HG03066 (cell line): Measurements from ENCODE around the gene CDC6.
A peak's percentile ranks its signal among the peaks of the same experiment; 100 is the strongest.

Experiments used
- ATAC-seq: cut with Tn5 transposase; IDR thresholded peaks from one replicate; pipeline ENCODE4 v1.9.1; 2021; ENCODE audit warnings: low read depth; ENCODE audit not compliant: unreplicated experiment

Gene CDC6

DNA sequence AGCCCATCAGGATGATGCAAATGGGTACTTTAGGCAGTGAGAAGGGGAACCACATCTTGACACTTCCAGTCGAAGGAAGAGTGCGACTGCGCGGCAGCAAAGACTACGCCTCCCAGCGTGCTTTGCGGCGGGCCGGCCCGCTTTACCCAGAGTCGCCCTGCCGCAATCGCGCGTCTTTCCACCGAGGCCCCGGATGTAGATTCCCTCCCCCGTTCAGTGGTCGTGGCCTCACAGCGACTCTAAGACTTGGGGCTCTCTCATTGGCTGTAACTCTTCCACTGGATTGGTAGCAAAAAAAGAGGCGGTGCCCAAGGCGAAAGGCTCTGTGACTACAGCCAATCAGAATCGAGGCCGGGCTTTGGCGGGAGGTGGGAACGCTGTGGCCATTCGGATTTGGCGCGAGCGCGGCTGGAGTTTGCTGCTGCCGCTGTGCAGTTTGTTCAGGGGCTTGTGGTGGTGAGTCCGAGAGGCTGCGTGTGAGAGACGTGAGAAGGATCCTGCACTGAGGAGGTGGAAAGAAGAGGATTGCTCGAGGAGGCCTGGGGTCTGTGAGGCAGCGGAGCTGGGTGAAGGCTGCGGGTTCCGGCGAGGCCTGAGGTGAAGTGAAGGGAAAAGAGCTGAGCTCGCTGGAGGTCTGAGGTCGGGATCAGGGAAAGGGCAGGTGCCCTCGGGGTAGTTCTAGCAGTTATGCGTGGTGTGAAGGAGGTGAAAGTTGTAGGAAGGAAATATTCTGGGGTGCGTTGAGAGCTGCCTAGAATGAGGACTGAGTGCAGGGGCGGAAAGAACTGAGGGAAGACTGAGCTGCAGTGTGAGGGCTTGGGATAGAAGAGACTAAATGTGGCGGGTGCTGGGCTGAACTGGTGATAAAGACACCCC lies at the start of gene CDC6:
Gene CDC6, plus strand, starts transcription at position 386 of the 876 bp plus-strand sequence. CDS start 1,542 bp downstream, outside the sequence.
- ATAC-seq: peak; percentile 93

DNA sequence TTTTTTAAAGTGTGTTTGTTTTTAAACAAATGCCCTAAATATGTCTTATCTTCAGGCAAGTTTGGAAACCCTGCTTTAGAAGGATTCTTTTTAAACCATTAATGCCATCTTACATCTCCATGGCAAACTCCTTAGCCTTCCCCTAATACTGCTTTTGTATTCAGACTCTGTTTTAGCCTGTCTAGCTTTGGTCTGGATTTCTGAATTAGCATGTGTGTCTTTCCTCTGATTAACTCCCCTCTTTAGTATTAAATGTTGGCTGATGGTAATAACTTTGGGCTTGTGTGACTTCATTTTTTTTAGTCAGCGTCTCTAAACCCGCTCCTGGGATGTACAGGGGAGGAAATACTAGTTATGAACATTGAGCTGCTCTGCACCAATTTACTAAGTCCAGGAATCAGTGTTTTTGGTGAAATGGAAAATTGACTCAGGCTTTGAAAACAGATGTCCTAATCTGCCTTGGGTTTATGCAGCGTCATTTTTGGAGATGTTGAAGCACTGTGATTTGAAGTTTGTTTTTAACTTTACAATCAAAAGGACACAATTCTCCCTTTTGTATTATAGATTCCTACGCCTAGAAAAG lies 46.3 kb upstream of the CDC6 start:
- ATAC-seq: no peak

GRCh38 chr17:40242774-40243173 lies 44.9 kb upstream of the CDC6 start:
- no peak for ATAC-seq

- no peak for ATAC-seq
Observed at GRCh38 chr17:40243761-40244160, 43.9 kb upstream of the CDC6 start.

DNA sequence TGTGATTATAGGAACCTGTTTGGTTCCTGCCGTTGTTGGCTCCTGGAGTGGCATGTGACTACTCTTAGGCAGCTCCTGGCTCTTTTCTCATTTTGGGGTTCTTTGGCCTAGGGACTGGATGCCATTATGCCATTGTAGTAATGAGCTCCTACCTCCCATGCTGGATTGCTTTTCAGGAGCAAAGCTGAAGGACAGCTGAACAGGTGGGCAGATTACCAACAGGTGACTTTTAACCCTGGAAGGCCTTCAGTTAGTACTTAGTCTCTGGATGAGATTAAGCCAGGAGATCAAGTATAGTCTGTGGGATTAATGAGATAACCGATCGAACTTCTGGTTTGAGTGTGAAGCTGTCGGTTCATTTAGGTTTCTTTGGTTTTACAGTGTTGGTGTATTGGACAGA lies 43.4 kb upstream of the CDC6 start:
- no peak for ATAC-seq

GRCh38 chr17:40247926-40248495 lies 39.7 kb upstream of the CDC6 start:
- ATAC-seq: no peak

- no peak for ATAC-seq
Observed at GRCh38 chr17:40248507-40248906, 39.2 kb upstream of the CDC6 start.

GRCh38 chr17:40251576-40251975 lies 36.1 kb upstream of the CDC6 start:
- no peak for ATAC-seq

DNA sequence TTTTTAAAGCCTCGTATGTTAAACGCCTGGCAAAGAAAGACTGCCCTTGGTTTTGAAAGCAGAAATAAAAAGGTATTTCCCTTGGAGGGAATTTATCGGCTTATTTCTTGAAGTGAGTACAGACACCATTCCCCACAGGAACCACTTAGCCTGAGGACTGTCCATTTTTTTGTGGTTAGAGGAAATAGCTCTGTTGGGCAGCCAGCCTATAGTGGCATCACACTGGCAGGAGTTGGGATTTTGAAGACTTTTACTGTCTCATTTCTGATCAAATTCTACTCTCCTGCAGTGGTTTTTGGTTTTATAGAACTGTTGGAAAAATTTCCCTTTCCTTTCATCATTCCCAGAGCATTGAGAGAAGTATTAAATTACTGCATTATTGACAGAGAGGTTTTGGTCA lies 34.1 kb upstream of the CDC6 start:
- ATAC-seq: no peak

DNA sequence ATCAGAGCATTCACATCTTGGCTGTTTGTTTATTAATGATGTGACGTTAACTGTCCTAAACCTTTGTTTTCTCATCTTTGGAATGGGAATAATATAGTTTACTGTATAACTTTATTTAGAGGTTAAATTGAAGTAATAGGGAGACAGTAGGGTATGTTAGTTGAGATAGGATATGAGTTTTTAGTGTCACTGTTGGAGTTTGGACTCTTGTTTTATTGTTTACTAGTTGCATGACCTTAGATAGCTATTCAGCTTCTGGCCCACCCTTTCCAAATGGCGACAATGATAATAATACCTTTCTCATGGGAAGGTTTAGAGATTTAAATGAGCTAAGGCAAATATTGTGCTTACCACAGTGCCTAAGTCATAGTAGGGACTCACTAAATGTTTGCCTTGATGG lies 28.2 kb upstream of the CDC6 start:
- no peak for ATAC-seq

- ATAC-seq: no peak
Observed at GRCh38 chr17:40260528-40260927, 27.2 kb upstream of the CDC6 start.

DNA sequence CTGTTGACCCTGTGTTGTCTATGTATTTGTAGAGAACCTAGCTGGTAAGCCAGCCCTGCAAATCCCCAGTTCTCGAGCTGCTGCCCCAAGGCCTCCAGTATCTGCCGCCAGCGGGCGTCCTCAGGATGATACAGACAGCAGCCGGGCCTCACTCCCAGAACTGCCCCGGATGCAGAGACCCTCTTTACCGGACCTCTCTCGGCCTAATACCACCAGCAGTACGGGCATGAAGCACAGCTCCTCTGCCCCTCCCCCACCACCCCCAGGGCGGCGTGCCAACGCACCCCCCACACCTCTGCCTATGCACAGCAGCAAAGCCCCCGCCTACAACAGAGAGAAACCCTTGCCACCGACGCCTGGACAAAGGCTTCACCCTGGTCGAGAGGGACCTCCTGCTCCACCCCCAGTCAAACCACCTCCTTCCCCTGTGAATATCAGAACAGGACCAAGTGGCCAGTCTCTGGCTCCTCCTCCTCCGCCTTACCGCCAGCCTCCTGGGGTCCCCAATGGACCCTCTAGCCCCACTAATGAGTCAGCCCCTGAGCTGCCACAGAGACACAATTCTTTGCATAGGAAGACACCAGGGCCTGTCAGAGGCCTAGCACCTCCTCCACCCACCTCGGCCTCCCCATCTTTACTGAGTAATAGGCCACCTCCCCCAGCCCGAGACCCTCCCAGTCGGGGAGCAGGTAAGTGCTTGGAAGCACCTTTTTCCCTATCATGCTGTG lies 23.1 kb upstream of the CDC6 start:
- ATAC-seq: no peak

DNA sequence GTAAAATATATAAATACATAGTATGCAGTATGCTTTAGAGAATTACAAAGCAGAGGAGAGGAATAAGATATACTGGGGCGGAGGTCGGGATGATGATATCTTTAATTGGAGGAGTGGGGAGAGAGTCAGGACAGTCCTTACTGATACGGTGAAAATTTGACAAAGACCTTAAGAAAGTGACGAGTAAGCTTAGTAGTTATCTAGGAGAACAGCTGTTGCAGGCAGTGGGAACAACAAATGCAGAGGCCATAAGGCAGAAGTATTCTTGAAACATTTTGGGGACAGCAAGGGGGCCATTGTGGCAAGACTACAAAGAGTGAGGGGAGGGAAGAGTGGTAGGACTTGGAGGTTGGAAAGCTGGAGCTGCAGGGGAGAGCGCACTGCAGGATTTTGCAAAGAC lies 22.3 kb upstream of the CDC6 start:
- no peak for ATAC-seq

DNA sequence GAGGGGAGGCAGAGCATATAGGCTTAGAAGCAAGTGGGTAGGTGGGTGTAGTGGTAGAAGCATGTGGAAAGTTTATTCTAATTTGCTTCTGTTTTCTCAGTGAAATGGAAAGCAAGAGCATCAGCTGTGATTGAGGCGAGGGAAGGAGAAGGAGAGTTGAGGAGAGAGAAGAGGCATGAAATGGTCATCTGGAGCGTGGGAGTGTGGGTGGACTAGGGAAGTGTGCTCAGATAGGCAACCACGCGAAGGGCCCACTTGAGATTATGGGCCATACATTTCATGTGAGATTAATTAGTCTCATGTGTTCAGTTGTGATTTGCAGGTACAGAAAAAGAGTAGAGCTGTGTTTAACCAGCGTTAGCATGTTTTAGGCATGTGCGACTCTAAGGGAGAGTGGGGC lies 20.8 kb upstream of the CDC6 start:
- ATAC-seq: no peak

DNA sequence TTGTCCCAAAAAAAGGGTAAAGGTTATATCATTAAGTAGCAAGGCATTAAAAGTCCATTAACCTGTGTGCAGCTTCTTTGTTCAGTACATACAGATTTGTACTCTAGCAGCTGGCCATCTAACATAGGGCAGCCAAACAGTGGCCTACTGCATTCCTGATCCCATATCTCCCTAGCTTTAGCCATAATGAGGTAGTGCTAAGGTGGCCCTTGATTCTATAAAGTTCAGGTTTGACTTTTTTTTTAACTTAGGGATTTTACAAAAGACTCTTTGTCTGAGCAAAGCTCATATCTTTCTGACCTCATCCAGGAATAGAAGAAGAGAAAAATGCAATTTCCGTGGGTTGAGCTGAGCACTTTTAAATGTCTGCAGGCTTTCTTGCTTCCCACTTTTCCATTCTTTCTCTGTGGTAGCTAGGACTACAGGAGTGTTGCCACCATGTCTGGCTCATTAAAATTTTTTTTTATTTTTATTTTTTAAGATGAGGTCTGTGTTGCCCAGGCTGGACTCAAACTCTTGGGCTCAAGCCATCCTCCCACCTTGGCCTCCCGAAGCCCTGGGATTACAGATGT lies 19.5 kb upstream of the CDC6 start:
- ATAC-seq: no peak

DNA sequence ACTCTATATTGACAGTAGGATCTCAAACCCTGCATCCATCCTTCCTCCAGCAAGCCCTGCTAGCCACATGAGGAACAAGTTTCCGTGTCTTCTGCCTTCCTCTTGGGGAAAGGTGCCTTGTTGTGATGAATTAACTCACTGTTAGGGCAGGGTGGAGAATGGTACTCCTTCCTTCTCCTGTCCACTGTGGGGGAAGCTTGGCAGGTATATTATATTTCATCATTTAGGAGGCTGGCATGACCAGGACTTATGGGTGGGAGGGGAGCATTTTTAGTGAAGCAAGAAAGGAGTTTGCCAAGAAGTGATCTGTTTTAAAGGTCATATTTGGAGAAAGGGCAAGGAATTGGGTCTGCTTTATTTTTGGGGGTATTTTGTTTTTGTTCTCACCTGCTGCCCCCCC lies 9.3 kb upstream of the CDC6 start:
- ATAC-seq: no peak

DNA sequence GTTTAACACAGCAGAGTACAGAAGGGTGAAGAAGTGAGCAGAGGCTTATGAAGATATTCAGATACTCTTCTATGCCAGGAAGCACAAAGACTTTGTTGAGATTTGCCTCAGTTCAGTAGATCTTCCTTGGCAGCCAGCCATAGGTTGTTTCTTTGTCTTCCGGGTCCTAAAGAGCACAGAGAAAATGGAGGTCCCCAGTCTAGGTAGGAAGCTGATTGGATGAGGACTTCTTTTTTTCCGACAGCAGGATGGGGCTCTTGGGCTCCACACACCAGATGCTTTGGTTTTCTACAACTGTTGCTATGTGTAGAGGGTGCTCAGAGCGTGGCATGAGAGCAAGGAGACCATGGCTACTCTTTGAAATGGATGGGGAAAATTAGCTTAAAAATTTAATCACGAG lies 8.3 kb upstream of the CDC6 start:
- no peak for ATAC-seq

DNA sequence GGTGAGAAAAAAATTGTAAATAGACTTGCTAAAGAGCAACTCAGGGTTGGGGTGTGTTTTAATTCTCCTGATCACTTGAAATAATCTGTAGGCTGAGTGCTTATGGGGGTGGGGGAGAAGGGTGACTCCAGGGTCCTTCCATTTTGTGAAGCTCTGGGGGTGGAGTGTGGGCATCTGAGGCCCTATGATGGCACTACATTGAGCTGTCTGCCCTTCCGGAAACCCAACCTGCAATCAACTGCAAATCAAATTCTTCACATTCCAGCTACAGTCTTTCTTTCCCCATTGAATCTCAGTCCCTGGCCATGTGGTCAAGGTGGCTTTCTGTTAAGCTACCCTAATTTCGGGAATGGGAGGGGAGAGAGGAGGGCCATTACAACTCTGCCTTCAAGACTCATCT lies 6.0 kb upstream of the CDC6 start:
- no peak for ATAC-seq

DNA sequence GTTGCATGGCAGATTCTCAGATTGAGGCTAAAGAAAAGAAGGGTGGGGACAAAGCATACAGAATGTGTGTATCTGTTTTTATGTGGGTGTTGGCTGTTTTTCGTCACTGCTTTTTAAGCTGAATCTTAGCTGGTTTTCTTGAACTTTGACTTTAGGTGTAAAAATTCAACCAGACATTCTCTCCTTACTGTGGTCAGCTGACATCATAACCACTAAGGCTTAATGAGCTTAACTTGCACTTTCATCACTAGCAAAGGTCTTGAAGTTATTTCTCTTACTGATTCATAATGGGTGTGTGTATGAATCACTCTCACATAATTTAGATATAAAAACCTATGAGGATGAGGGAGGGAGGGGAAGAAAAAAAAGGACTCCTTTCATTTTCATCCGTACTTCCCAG lies 4.0 kb upstream of the CDC6 start:
- no peak for ATAC-seq

- ATAC-seq: no peak
Observed at GRCh38 chr17:40284085-40284713, 3.5 kb upstream of the CDC6 start.
